SU-DHL-6 (cell line): ENCODE data around the gene STYXL1.

ENCODE experiments used
- H2AFZ ChIP-seq: fragments of 200-600 bp; sonication (generic); 2 replicates; pipeline ENCODE4 v1.6.1; 2014; ENCODE audit warnings: low read depth, mild to moderate bottlenecking, moderate library complexity, mixed read lengths, antibody characterized with exemption, low read length; ENCODE audit not compliant: severe bottlenecking
- H3F3A ChIP-seq: fragments of 200-600 bp; shearing (Covaris generic); 2 replicates; pipeline ENCODE4 v1.6.0; 2016; ENCODE audit warnings: antibody characterized with exemption, mild to moderate bottlenecking; ENCODE audit not compliant: insufficient read depth
- H3K27ac ChIP-seq: fragments of 200-600 bp; sonication (generic); 2 replicates; pipeline ENCODE4 v1.5.1; 2016; ENCODE audit warnings: low read depth, mild to moderate bottlenecking, low read length, moderate library complexity, mixed read lengths
- H3K27me3 ChIP-seq: fragments of 200-600 bp; sonication (generic), shearing (Covaris generic); 2 replicates; pipeline ENCODE4 v1.6.0; 2014; ENCODE audit warnings: mild to moderate bottlenecking, low read length
- H3K36me3 ChIP-seq: fragments of 200-600 bp; sonication (generic); 2 replicates; pipeline ENCODE4 v1.6.1; 2014; ENCODE audit warnings: mild to moderate bottlenecking, low read length, mixed read lengths
- H3K4me2 ChIP-seq: fragments of 300-600, 200-600 bp; shearing (Covaris generic), sonication (generic); 2 replicates; pipeline ENCODE4 v1.6.0; 2014; ENCODE audit warnings: low read length, low read depth, mild to moderate bottlenecking; ENCODE audit not compliant: poor library complexity, severe bottlenecking
- H3K4me3 ChIP-seq: fragments of 200-600 bp; sonication (generic); 2 replicates; pipeline ENCODE4 v1.5.1; 2014; ENCODE audit warnings: antibody characterized with exemption, low read length, mild to moderate bottlenecking, mixed read lengths; ENCODE audit not compliant: insufficient read depth, poor library complexity, severe bottlenecking
- H3K79me2 ChIP-seq: fragments of 200-600 bp; sonication (generic); 2 replicates; pipeline ENCODE4 v1.6.1; 2014; ENCODE audit warnings: mild to moderate bottlenecking, low read length, moderate library complexity; ENCODE audit not compliant: insufficient read depth
- H3K9ac ChIP-seq: fragments of 200-600 bp; sonication (generic); 2 replicates; pipeline ENCODE4 v1.7.0; 2014; ENCODE audit warnings: mild to moderate bottlenecking, low read length
- H3K9me2 ChIP-seq: fragments of 200-600 bp; sonication (generic); replicated peaks from 2 replicates; pipeline ENCODE4 v1.6.1; 2014; ENCODE audit warnings: low read length; ENCODE audit not compliant: insufficient read depth
- H3K9me3 ChIP-seq: fragments of 200-600 bp; sonication (generic); 2 replicates; pipeline ENCODE4 v1.6.1; 2014; ENCODE audit warnings: low read length, mixed read lengths; ENCODE audit not compliant: insufficient read depth
- H4K20me1 ChIP-seq: fragments of 200-600 bp; sonication (generic); 2 replicates; pipeline ENCODE4 v1.6.1; 2014; ENCODE audit warnings: low read depth, mild to moderate bottlenecking, antibody characterized with exemption, low read length, moderate library complexity, mixed read lengths
- CTCF ChIP-seq: fragments of 200-600 bp; sonication (generic); IDR thresholded peaks from one replicate; pipeline ENCODE4 v1.5.1; 2017; ENCODE audit warnings: antibody characterized with exemption, mild to moderate bottlenecking, low read length, moderate library complexity; ENCODE audit not compliant: insufficient read depth, poor library complexity, severe bottlenecking
- EZH2phosphoT487 ChIP-seq: fragments of 200-600 bp; sonication (generic), shearing (Covaris generic); conservative IDR thresholded peaks from 2 replicates; pipeline ENCODE4 v1.6.1; 2018; ENCODE audit warnings: mild to moderate bottlenecking, antibody characterized with exemption, low read length, moderate library complexity, mixed read lengths

The STYXL1 gene

GRCh38 chr7:75994388-75995051 lies 53.3 kb downstream of the STYXL1 start, which contains the start of gene TMEM120A:
Gene TMEM120A, minus strand, starts transcription at chr7:75994595. Its CDS starts 25 bp downstream, at chr7:75994570.
- no peaks in the 10 kb centered on the region for H3K9me3 ChIP-seq
- peak within 1 kb of the TSS; percentile 96 for H2AFZ ChIP-seq
- H3K9me2 ChIP-seq: no peaks in the 10 kb centered on the region
- H3K9ac ChIP-seq: peak within 1 kb of the TSS; percentile 77
- no peak within 1 kb of the TSS for H3K27ac ChIP-seq
- TF ChIP-seq EZH2phosphoT487: no peak
- no peak for TF ChIP-seq CTCF
- no peaks in the 10 kb centered on the region for H3K36me3 ChIP-seq
- H3K27me3 ChIP-seq: no peaks in the 10 kb centered on the region
- H4K20me1 ChIP-seq: no peaks in the 10 kb centered on the region
- H3K4me2 ChIP-seq: peak within 1 kb of the TSS; percentile 86
- peak within 1 kb of the TSS; percentile 93 for H3K4me3 ChIP-seq
- H3F3A ChIP-seq: 0 out of 2 replicates have a peak, but pooled peaks cover 3% of the 10 kb centered on the region
- no peaks in the 10 kb centered on the region for H3K79me2 ChIP-seq

GRCh38 chr7:75993689-75994387 lies 54.0 kb downstream of the STYXL1 start:
- Histone ChIP-seq H2AFZ (peak overlapping the region; percentile 96), H3K79me2 (no peaks in the 10 kb centered on the region), H3F3A (0 out of 2 replicates have a peak, but pooled peaks cover 3% of the 10 kb centered on the region), H3K4me2 (peak overlapping the region; percentile 86), H3K9me3 (no peaks in the 10 kb centered on the region), H3K36me3 (no peaks in the 10 kb centered on the region), H3K27me3 (no peaks in the 10 kb centered on the region), H4K20me1 (no peaks in the 10 kb centered on the region), H3K9ac (peak overlapping the region; percentile 77), H3K4me3 (peak overlapping the region; percentile 93), H3K9me2 (no peaks in the 10 kb centered on the region), H3K27ac (no peak overlapping the region)
- TF ChIP-seq CTCF (no peak), EZH2phosphoT487 (no peak)

- H4K20me1 ChIP-seq: no peaks in the 10 kb centered on the region
- no peaks in the 10 kb centered on the region for H3K79me2 ChIP-seq
- H3K27ac ChIP-seq: no peak overlapping the region
- no peaks in the 10 kb centered on the region for H3K9me3 ChIP-seq
- no peaks in the 10 kb centered on the region for H3K9me2 ChIP-seq
- TF ChIP-seq EZH2phosphoT487 (no peak), CTCF (no peak)
- no peaks in the 10 kb centered on the region for H3K36me3 ChIP-seq
- H3F3A ChIP-seq: no peaks in the 10 kb centered on the region
- H2AFZ ChIP-seq: no peak overlapping the region
- H3K9ac ChIP-seq: no peak overlapping the region
- no peak overlapping the region for H3K4me3 ChIP-seq
- no peak overlapping the region for H3K4me2 ChIP-seq
- no peaks in the 10 kb centered on the region for H3K27me3 ChIP-seq
Observed at GRCh38 chr7:75992083-75992755, 55.6 kb downstream of the STYXL1 start.
